Spleen (tissue), 11 donors: ENCODE data around the gene HEATR1. TPM values are rescaled to one million over a fixed set of nuclear protein-coding genes. Genes with fewer than 3 reads are reported as not detected.

Experiments
- DNase-seq: peaks from one replicate; pipeline ENCODE4 v3.0.0-alpha.2; 2020
- H3K27ac ChIP-seq, 8 donors: fragments of 200-600 bp; sonication (generic) in 7 of 8; 1 replicate in 4 of 8; 2 replicates in 4 of 8; pipeline versions ENCODE4 v1.5.0 to v1.8.0; 2016 to 2021; ENCODE audit warnings: inconsistent platforms in 4 of 8, mild to moderate bottlenecking in 4 of 8, moderate library complexity in 1 of 8
- H3K27me3 ChIP-seq, 7 donors: fragments of 200-600 bp; sonication (generic) in 6 of 7; replicated peaks in 1 of 7; 1 replicate in 4 of 7; 2 replicates in 3 of 7; pipeline versions ENCODE4 v1.5.0 to v1.8.0; 2016 to 2021; ENCODE audit warnings: inconsistent platforms in 3 of 7, mild to moderate bottlenecking in 1 of 7
- H3K36me3 ChIP-seq, 6 donors: fragments of 200-600 bp; sonication (generic) in 5 of 6; 1 replicate in 4 of 6; 2 replicates in 2 of 6; pipeline versions ENCODE4 v1.5.0 to v1.8.0; 2016 to 2021; ENCODE audit warnings: inconsistent platforms in 2 of 6
- H3K4me1 ChIP-seq, 6 donors: fragments of 200-600 bp; sonication (generic) in 5 of 6; 1 replicate in 3 of 6; 2 replicates in 3 of 6; pipeline versions ENCODE4 v1.5.0 to v1.8.0; 2016 to 2021; ENCODE audit warnings: inconsistent platforms in 3 of 6
- H3K4me3 ChIP-seq, 8 donors: fragments of 200-600 bp; sonication (generic) in 7 of 8; 1 replicate in 4 of 8; 2 replicates in 4 of 8; pipeline versions ENCODE4 v1.5.0 to v1.8.0; 2016 to 2021; ENCODE audit warnings: inconsistent platforms in 4 of 8, mild to moderate bottlenecking in 4 of 8, moderate library complexity in 2 of 8
- H3K9me3 ChIP-seq, 8 donors: fragments of 200-600 bp; sonication (generic) in 7 of 8; 1 replicate in 4 of 8; 2 replicates in 4 of 8; pipeline versions ENCODE4 v1.5.0 to v1.8.0; 2016 to 2021; ENCODE audit warnings: inconsistent platforms in 4 of 8
- CTCF ChIP-seq, 11 experiments: fragments of 200-600 bp in 7 of 11; fragments of 450-650 bp in 4 of 11; sonication (generic) in 4 of 11; IDR thresholded peaks in 8 of 11; conservative IDR thresholded peaks in 3 of 11; 1 replicate in 7 of 11; 2 replicates in 4 of 11; pipeline versions ENCODE4 v1.4.0 to v1.8.0; 2016 to 2021; ENCODE audit warnings: antibody characterized with exemption in 11 of 11, inconsistent platforms in 4 of 11, mild to moderate bottlenecking in 1 of 11
- POLR2A ChIP-seq, 3 donors: fragments of 450-650 bp; IDR thresholded peaks; one replicate each; pipeline ENCODE4 v1.5.1; 2017; ENCODE audit warnings: antibody characterized with exemption in 3 of 3, mild to moderate bottlenecking in 1 of 3
- POLR2AphosphoS5 ChIP-seq, 3 donors: sonication (generic); formaldehyde crosslinking; IDR thresholded peaks; one replicate each; pipeline ENCODE4 v1.5.1; 2017; ENCODE audit warnings: antibody characterized with exemption in 3 of 3
- WGBS, 5 donors: extraction: QIAGEN DNeasy Blood & Tissue Kit in 3 of 5; methylation state at CpG; one replicate each; pipeline versions ENCODE4 v1.1.5 to v1.1.7; 2013 to 2018; 5-methylcytosine and 5-hydroxymethylcytosine counted together
- intact Hi-C: fragments of 100-400 bp; cut with DNase I; formaldehyde crosslinking; loops from one replicate; pipeline ENCODE4 v1.15.0; 2023; ENCODE audit warnings: low total_unique reads
- polyA plus RNA-seq, 3 donors: library from polyadenylated mRNA; stranded (reverse); fragments of 200-250 nt; gene quantifications; one replicate each; pipeline ENCODE4 v1.2.1, GENCODE V29; 2013
- total RNA-seq, 7 donors: library from RNA; depleted of rRNA in 3 of 7; stranded (reverse); fragments of >200 nt in 3 of 7; fragmentation: NEBNext Ultra II Directional in 4 of 7; extraction: Animal tissue kit (Norgen Biotek cat#: 25700) in 4 of 7; gene quantifications; one replicate each; pipeline versions ENCODE4 v1.1.0 to v1.2.1, GENCODE V29; 2016 to 2021
- donor health status: healthy with polysubstance abuse.
- donor health status: DM: no; HTN: no; CAD: no; lungs with moderate emphysema.
- donor health status: DM: no; HTN: no; CAD: no.
- donor health status: Bipolar disorder and iron deficiency.
- donor health status: healthy.
- donor health status: DM: no; HTN: no; CAD: no.
- donor health status: DM: yes; HTN: yes; CAD: no.

HEATR1 gene
- total and polyA plus RNA-seq, 10 donors, result 5.0 to 51.4 (median 34.6) TPM

DNA sequence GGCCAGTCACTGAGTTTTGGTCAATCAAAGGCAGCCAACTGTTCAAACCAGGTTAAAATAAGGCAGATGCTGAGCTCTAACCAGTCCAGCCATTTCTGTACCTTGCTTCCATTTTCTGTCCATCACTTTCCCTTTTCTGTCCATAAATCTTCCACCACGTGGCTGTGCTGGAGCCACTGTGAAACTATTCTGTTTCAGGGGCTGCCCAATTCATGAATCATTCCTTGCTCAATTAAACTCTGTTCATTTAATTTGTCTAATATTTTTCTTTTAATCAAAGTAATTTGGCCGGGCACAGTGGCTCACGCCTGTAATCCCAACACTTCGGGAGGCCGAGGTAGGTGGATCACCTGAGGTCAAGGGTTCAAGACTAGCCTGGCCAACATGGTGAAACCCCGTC, 103.2 kb downstream of the HEATR1 start:
- no peak overlapping the region for H3K4me3 ChIP-seq
- no peak for DNase-seq
- 90 to 93% (median 92%) methylated on average over 6 of the region's 6 CpGs for WGBS, 5 donors
- no peak for TF ChIP-seq CTCF (IDR thresholded peaks at IDR 0.05 in 8 of 11, conservative IDR thresholded peaks at IDR 0.05 in 3 of 11)
- no peak for TF ChIP-seq POLR2A (IDR thresholded peaks at IDR 0.05)
- no peak for TF ChIP-seq POLR2AphosphoS5 (IDR thresholded peaks at IDR 0.05)
- no peaks in the 10 kb centered on the region for H3K36me3 ChIP-seq
- H3K27me3 ChIP-seq, result no peaks in the 10 kb centered on the region
- intact Hi-C loops, result no loop called here
- peaks cover 3 to 18% (median 12%) of the 10 kb centered on the region in 6 donors for H3K4me1 ChIP-seq
- H3K9me3 ChIP-seq, result no peaks in the 10 kb centered on the region
- H3K27ac ChIP-seq, result no peak overlapping the region

Other genes with a start within 250 kb of the HEATR1 start
- gene EDARADD, start 210.2 kb downstream of the HEATR1 start, total RNA-seq, result 1 to 10 TPM; 1.4 to 7.4 (median 2.6) TPM
- under 1 TPM; 0.22 to 0.42 (median 0.41) TPM for gene EDARADD, start 210.2 kb downstream of the HEATR1 start, polyA plus RNA-seq
- gene LGALS8, start 80.5 kb downstream of the HEATR1 start, total RNA-seq, result 100 to 1,000 TPM; 128 to 276 (median 155) TPM
- 10 to 100 TPM; 18.4 to 33.4 (median 25.6) TPM for gene LGALS8, start 80.5 kb downstream of the HEATR1 start, polyA plus RNA-seq
- gene ACTN2, start 82.0 kb upstream of the HEATR1 start, total RNA-seq, result 1 to 10 TPM in 1 of 7 donors, under 1 TPM in 2, not detected in 4; 0.60 to 1.5 (median 0.70) TPM
- under 1 TPM; 0.19 to 0.67 (median 0.39) TPM for gene ACTN2, start 82.0 kb upstream of the HEATR1 start, polyA plus RNA-seq
- gene MTR, start 190.8 kb upstream of the HEATR1 start, total RNA-seq, result 10 to 100 TPM; 39.1 to 65.4 (median 46.5) TPM
- gene MTR, start 190.8 kb upstream of the HEATR1 start, polyA plus RNA-seq, result 1 to 10 TPM; 4.4 to 7.0 (median 4.6) TPM